GM12874 (cell line): ENCODE measurements around the gene OAS1.

Source experiments
- CTCF ChIP-seq: IDR thresholded peaks from 2 replicates; pipeline ENCODE4 v1.5.1; 2011; ENCODE audit warnings: low read depth, mild to moderate bottlenecking, control low read depth, low read length, moderate library complexity; ENCODE audit not compliant: insufficient read depth

The OAS1 gene

GRCh38 chr12:112913038-112913688 lies 6.4 kb downstream of the OAS1 start:
- no peak for TF ChIP-seq CTCF

- TF ChIP-seq CTCF: no peak
Observed at GRCh38 chr12:112916270-112916669, 9.5 kb downstream of the OAS1 start.

GRCh38 chr12:112919121-112919520 lies 12.4 kb downstream of the OAS1 start:
- TF ChIP-seq CTCF: no peak

GRCh38 chr12:112924986-112925385 lies 18.2 kb downstream of the OAS1 start:
- no peak for TF ChIP-seq CTCF

- no peak for TF ChIP-seq CTCF
Observed at GRCh38 chr12:112927475-112927874, 20.7 kb downstream of the OAS1 start.

- no peak for TF ChIP-seq CTCF
Observed at GRCh38 chr12:112927925-112928324, 21.2 kb downstream of the OAS1 start.

- TF ChIP-seq CTCF: 0 out of 2 replicates have a peak, but pooled peaks have one; percentile 12
Observed at GRCh38 chr12:112928978-112929377, 22.2 kb downstream of the OAS1 start.
